GM12878 (cell line): ENCODE measurements around the gene CFAP74. TPM values are rescaled to one million over a fixed set of nuclear protein-coding genes. Genes with fewer than 3 reads are reported as not detected.

Experiments used
- ATF3 ChIP-seq: IDR thresholded peaks from 2 replicates; pipeline ENCODE4 v1.6.1; 2011; ENCODE audit warnings: low read depth, mild to moderate bottlenecking, low read length, moderate library complexity, borderline replicate concordance; ENCODE audit errors: extremely low read depth
- CEBPB ChIP-seq, 2 experiments: fragments of 150-350 bp in 1 of 2; IDR thresholded peaks; 2 replicates each; pipeline ENCODE4 v1.6.1; 2012 to 2014; ENCODE audit warnings: low read depth in 2 of 2, low read length in 2 of 2, borderline replicate concordance in 1 of 2, inconsistent platforms in 1 of 2
- DPF2 ChIP-seq: fragments of 450-650 bp; IDR thresholded peaks from 2 replicates; pipeline ENCODE4 v1.6.1; 2017; ENCODE audit warnings: mild to moderate bottlenecking
- E2F4 ChIP-seq: IDR thresholded peaks from 2 replicates; pipeline ENCODE4 v1.6.1; 2012; ENCODE audit warnings: low read depth, low read length, improper control_type of control experiment
- IKZF2 ChIP-seq, 2 experiments: fragments of 450-650 bp; IDR thresholded peaks; 2 replicates each; pipeline ENCODE4 v1.6.1; 2017; ENCODE audit warnings: mild to moderate bottlenecking in 2 of 2, moderate library complexity in 2 of 2
- KDM1A ChIP-seq: fragments of 200-600 bp; sonication (generic); IDR thresholded peaks from 2 replicates; pipeline ENCODE4 v1.6.1; 2016; ENCODE audit warnings: borderline replicate concordance
- MEF2A ChIP-seq: IDR thresholded peaks from 2 replicates; pipeline ENCODE4 v1.6.1; 2011; ENCODE audit warnings: low read depth, mild to moderate bottlenecking, low read length, moderate library complexity; ENCODE audit not compliant: insufficient read depth
- PBX3 ChIP-seq: IDR thresholded peaks from 2 replicates; pipeline ENCODE4 v1.6.1; 2011; ENCODE audit warnings: mild to moderate bottlenecking, low read depth, low read length, moderate library complexity; ENCODE audit not compliant: insufficient replicate concordance
- SMAD1 ChIP-seq: fragments of 450-650 bp; IDR thresholded peaks from 2 replicates; pipeline ENCODE4 v1.6.1; 2018; ENCODE audit warnings: mild to moderate bottlenecking, low read depth; ENCODE audit not compliant: partially characterized antibody
- SMC3 ChIP-seq: IDR thresholded peaks from 2 replicates; pipeline ENCODE4 v1.6.1; 2011; ENCODE audit warnings: low read length, improper control_type of control experiment, borderline replicate concordance
- ZNF217 ChIP-seq: fragments of 450-650 bp; IDR thresholded peaks from 2 replicates; pipeline ENCODE4 v1.6.1; 2017; ENCODE audit warnings: antibody characterized with exemption, mild to moderate bottlenecking
- ZSCAN29 ChIP-seq: fragments of 450-650 bp; IDR thresholded peaks from 2 replicates; pipeline ENCODE4 v1.6.1; 2017; ENCODE audit warnings: mild to moderate bottlenecking, moderate library complexity
- polyA plus RNA-seq, 11 experiments: library from polyadenylated mRNA; depleted of rRNA in 4 of 11; unstranded in 6 of 11; stranded (reverse) in 5 of 11; fragments of >200 nt; fragmentation: Nextera tagmentation in 4 of 11; fragmentation: Illumina TruSeq in 1 of 11; extraction: Ambion mirVana in 4 of 11; extraction: Trizol in 1 of 11; gene quantifications; 1 replicate in 1 of 11; 2 replicates in 10 of 11; pipeline versions ENCODE4 v1.2.1 to v1.2.3, GENCODE V29; 2011 to 2016; ENCODE audit warnings: inconsistent platforms in 2 of 11, missing spikeins in 2 of 11, low read depth in 1 of 11
- total RNA-seq, 4 experiments: library from RNA; depleted of rRNA in 3 of 4; stranded (reverse); fragments of >200 nt in 3 of 4; fragmentation: Illumina TruSeq in 1 of 4; extraction: Trizol in 1 of 4; gene quantifications; 2 replicates each; pipeline versions ENCODE4 v1.2.1 to v1.2.3, GENCODE V29; 2013 to 2021
- TF ChIP-seq, protein P1 (sequence below): fragments of 450-650 bp; IDR thresholded peaks from 2 replicates; pipeline ENCODE4 v1.6.1; 2018; ENCODE audit warnings: borderline replicate concordance, mild to moderate bottlenecking; ENCODE audit not compliant: partially characterized antibody
- TF ChIP-seq, protein P2 (sequence below): IDR thresholded peaks from 2 replicates; pipeline ENCODE4 v1.6.1; 2012; ENCODE audit warnings: low read length, inconsistent platforms
- TF ChIP-seq, protein P3 (sequence below): fragments of 450-650 bp; IDR thresholded peaks from 2 replicates; pipeline ENCODE4 v1.6.1; 2016; ENCODE audit warnings: mild to moderate bottlenecking
- TF ChIP-seq, protein P4 (sequence below): fragments of 450-650 bp; formaldehyde crosslinking; IDR thresholded peaks from 2 replicates; pipeline ENCODE4 v1.4.0; 2020; ENCODE audit warnings: mild to moderate bottlenecking, moderate library complexity

Gene CFAP74
- total and polyA plus RNA-seq, 10 of the 15 experiments (the other 5 are each of a cell fraction or from before 2014, with no cell fraction given), result 0.01 TPM; not detected in 9

- TF ChIP-seq, protein P1, sequence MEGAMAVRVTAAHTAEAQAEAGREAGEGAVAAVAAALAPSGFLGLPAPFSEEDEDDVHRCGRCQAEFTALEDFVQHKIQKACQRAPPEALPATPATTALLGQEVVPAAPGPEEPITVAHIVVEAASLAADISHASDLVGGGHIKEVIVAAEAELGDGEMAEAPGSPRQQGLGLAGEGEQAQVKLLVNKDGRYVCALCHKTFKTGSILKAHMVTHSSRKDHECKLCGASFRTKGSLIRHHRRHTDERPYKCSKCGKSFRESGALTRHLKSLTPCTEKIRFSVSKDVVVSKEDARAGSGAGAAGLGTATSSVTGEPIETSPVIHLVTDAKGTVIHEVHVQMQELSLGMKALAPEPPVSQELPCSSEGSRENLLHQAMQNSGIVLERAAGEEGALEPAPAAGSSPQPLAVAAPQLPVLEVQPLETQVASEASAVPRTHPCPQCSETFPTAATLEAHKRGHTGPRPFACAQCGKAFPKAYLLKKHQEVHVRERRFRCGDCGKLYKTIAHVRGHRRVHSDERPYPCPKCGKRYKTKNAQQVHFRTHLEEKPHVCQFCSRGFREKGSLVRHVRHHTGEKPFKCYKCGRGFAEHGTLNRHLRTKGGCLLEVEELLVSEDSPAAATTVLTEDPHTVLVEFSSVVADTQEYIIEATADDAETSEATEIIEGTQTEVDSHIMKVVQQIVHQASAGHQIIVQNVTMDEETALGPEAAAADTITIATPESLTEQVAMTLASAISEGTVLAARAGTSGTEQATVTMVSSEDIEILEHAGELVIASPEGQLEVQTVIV, result no peak
- no peak for TF ChIP-seq SMAD1
- no peak for TF ChIP-seq ZNF217
- no peak for TF ChIP-seq E2F4
- TF ChIP-seq SMC3, result peak; percentile 80
- no peak for TF ChIP-seq ZSCAN29
- no peak for TF ChIP-seq DPF2
- TF ChIP-seq IKZF2 (IDR thresholded peaks at IDR 0.05), result 0 out of 4 replicates have a peak, but pooled peaks of 1 of the 2 experiments have one; percentile 12
- TF ChIP-seq PBX3, result peak; percentile 57
- TF ChIP-seq, protein P2, sequence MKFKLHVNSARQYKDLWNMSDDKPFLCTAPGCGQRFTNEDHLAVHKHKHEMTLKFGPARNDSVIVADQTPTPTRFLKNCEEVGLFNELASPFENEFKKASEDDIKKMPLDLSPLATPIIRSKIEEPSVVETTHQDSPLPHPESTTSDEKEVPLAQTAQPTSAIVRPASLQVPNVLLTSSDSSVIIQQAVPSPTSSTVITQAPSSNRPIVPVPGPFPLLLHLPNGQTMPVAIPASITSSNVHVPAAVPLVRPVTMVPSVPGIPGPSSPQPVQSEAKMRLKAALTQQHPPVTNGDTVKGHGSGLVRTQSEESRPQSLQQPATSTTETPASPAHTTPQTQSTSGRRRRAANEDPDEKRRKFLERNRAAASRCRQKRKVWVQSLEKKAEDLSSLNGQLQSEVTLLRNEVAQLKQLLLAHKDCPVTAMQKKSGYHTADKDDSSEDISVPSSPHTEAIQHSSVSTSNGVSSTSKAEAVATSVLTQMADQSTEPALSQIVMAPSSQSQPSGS, result no peak
- TF ChIP-seq, protein P3, sequence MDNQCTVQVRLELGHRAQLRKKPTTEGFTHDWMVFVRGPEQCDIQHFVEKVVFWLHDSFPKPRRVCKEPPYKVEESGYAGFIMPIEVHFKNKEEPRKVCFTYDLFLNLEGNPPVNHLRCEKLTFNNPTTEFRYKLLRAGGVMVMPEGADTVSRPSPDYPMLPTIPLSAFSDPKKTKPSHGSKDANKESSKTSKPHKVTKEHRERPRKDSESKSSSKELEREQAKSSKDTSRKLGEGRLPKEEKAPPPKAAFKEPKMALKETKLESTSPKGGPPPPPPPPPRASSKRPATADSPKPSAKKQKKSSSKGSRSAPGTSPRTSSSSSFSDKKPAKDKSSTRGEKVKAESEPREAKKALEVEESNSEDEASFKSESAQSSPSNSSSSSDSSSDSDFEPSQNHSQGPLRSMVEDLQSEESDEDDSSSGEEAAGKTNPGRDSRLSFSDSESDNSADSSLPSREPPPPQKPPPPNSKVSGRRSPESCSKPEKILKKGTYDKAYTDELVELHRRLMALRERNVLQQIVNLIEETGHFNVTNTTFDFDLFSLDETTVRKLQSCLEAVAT, result no peak
- no peak for TF ChIP-seq MEF2A
- TF ChIP-seq ATF3, result no peak
- no peak for TF ChIP-seq CEBPB (IDR thresholded peaks at IDR 0.05; ENCODE audit: borderline replicate concordance in 1 of 2, low read depth in 2 of 2, low read length in 2 of 2)
- no peak for TF ChIP-seq KDM1A
- TF ChIP-seq, protein P4, sequence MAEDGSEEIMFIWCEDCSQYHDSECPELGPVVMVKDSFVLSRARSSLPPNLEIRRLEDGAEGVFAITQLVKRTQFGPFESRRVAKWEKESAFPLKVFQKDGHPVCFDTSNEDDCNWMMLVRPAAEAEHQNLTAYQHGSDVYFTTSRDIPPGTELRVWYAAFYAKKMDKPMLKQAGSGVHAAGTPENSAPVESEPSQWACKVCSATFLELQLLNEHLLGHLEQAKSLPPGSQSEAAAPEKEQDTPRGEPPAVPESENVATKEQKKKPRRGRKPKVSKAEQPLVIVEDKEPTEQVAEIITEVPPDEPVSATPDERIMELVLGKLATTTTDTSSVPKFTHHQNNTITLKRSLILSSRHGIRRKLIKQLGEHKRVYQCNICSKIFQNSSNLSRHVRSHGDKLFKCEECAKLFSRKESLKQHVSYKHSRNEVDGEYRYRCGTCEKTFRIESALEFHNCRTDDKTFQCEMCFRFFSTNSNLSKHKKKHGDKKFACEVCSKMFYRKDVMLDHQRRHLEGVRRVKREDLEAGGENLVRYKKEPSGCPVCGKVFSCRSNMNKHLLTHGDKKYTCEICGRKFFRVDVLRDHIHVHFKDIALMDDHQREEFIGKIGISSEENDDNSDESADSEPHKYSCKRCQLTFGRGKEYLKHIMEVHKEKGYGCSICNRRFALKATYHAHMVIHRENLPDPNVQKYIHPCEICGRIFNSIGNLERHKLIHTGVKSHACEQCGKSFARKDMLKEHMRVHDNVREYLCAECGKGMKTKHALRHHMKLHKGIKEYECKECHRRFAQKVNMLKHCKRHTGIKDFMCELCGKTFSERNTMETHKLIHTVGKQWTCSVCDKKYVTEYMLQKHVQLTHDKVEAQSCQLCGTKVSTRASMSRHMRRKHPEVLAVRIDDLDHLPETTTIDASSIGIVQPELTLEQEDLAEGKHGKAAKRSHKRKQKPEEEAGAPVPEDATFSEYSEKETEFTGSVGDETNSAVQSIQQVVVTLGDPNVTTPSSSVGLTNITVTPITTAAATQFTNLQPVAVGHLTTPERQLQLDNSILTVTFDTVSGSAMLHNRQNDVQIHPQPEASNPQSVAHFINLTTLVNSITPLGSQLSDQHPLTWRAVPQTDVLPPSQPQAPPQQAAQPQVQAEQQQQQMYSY (CRISPR knock-in tag), result no peak
Measured at GRCh38 chr1:1906185-1907097, 97.1 kb downstream of the CFAP74 start (continued).
